Chondrocyte (in vitro differentiated cells): ENCODE results near the gene SMPD2. TPM values are rescaled to one million over a fixed set of nuclear protein-coding genes. Genes with fewer than 3 reads are reported as not detected.

Experiments
- DNase-seq: peaks from one replicate; pipeline ENCODE4 v3.0.0; 2021; ENCODE audit warnings: mixed read lengths, low spot score
- H3K27ac Mint-ChIP-seq: one replicate; pipeline ENCODE4 v1.8.0; 2021; ENCODE audit warnings: mild to moderate bottlenecking, moderate library complexity, mixed read lengths; ENCODE audit not compliant: unreplicated experiment
- H3K27me3 Mint-ChIP-seq: 2 replicates; pipeline ENCODE4 v1.8.0; 2021; ENCODE audit warnings: low read depth, mixed read lengths
- H3K36me3 Mint-ChIP-seq: 2 replicates; pipeline ENCODE4 v1.8.0; 2021; ENCODE audit warnings: low read depth, mixed read lengths
- H3K4me1 Mint-ChIP-seq: 2 replicates; pipeline ENCODE4 v1.8.0; 2021; ENCODE audit warnings: low read depth, mild to moderate bottlenecking, mixed read lengths
- H3K4me3 Mint-ChIP-seq: one replicate; pipeline ENCODE4 v1.8.0; 2021; ENCODE audit warnings: mild to moderate bottlenecking, moderate library complexity, mixed read lengths; ENCODE audit not compliant: unreplicated experiment
- H3K9me3 Mint-ChIP-seq: 2 replicates; pipeline ENCODE4 v1.8.0; 2021; ENCODE audit warnings: low read depth, mixed read lengths
- total RNA-seq: library from RNA; stranded (reverse); gene quantifications from 3 replicates; pipeline ENCODE4 v1.2.1, GENCODE V29; 2021
- TF ChIP-seq, protein P1 (sequence below): fragments of 200-600 bp; sonication (generic); IDR thresholded peaks from 2 replicates; pipeline ENCODE4 v1.5.0; 2021; ENCODE audit warnings: antibody characterized with exemption, mild to moderate bottlenecking, moderate library complexity

The SMPD2 gene
- total RNA-seq, 1 donor from 2014 or later = 5.6 TPM

DNA sequence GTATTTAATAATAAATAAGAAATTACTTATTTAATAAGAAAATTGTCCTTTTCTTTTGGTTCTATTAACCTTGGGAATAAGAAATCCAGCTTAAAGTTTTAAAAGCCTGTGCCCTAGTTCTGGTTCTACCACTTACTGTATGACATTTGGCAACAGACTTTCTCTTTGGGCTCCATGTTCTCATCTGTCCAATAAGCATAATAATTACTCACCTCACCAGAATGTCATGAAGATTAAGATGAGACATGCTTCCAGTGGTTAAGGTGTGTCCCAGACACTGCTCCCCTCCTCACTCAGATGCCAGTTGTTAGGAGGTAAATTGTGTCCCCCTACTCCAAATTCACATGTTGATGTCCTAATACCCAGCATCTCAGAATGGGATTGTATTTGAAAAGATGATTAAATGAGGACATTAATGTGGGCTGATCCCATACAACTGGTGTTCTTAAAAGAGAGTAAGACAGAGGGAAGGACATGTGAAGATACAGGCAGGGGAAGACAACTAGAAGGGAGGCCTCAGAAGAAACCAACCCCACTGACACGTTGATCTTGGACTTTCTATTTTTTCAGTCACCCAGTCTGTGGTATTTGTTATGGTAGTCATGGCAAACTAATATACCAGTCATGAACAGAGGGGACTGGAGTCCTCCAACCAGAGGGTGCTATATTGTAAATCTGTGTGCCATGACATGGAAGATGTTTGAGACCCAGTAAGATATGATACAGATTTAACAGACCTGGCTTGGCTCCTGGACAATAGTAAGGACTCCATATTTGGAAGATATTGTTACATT, 21.4 kb downstream of the SMPD2 start:
- Mint-ChIP-seq H3K4me3 (no peak overlapping the region), H3K27ac (no peak overlapping the region), H3K36me3 (peaks cover 17% of the 10 kb centered on the region), H3K27me3 (no peaks in the 10 kb centered on the region), H3K9me3 (no peaks in the 10 kb centered on the region), H3K4me1 (peaks cover 7% of the 10 kb centered on the region)
- TF ChIP-seq, protein P1, sequence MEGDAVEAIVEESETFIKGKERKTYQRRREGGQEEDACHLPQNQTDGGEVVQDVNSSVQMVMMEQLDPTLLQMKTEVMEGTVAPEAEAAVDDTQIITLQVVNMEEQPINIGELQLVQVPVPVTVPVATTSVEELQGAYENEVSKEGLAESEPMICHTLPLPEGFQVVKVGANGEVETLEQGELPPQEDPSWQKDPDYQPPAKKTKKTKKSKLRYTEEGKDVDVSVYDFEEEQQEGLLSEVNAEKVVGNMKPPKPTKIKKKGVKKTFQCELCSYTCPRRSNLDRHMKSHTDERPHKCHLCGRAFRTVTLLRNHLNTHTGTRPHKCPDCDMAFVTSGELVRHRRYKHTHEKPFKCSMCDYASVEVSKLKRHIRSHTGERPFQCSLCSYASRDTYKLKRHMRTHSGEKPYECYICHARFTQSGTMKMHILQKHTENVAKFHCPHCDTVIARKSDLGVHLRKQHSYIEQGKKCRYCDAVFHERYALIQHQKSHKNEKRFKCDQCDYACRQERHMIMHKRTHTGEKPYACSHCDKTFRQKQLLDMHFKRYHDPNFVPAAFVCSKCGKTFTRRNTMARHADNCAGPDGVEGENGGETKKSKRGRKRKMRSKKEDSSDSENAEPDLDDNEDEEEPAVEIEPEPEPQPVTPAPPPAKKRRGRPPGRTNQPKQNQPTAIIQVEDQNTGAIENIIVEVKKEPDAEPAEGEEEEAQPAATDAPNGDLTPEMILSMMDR = no peak
- DNase-seq = no peak

GRCh38 chr6:109465772-109466171, 25.2 kb downstream of the SMPD2 start:
- TF ChIP-seq, protein P1 = no peak
- no peak overlapping the region for H3K27ac Mint-ChIP-seq
- H3K9me3 Mint-ChIP-seq = no peaks in the 10 kb centered on the region

GRCh38 chr6:109466212-109466923, 25.8 kb downstream of the SMPD2 start:
- DNase-seq = no peak
- H3K36me3 Mint-ChIP-seq = peaks cover 25% of the 10 kb centered on the region
- H3K27ac Mint-ChIP-seq = no peak overlapping the region
- TF ChIP-seq, protein P1 = no peak
- no peaks in the 10 kb centered on the region for H3K27me3 Mint-ChIP-seq
- H3K4me1 Mint-ChIP-seq = no peaks in the 10 kb centered on the region
- no peak overlapping the region for H3K4me3 Mint-ChIP-seq
- no peaks in the 10 kb centered on the region for H3K9me3 Mint-ChIP-seq

More at GRCh38 chr6:109465772-109466171, 25.2 kb downstream of the SMPD2 start:
- no peaks in the 10 kb centered on the region for H3K4me1 Mint-ChIP-seq
- no peaks in the 10 kb centered on the region for H3K27me3 Mint-ChIP-seq
- no peak overlapping the region for H3K4me3 Mint-ChIP-seq
- H3K36me3 Mint-ChIP-seq = peaks cover 23% of the 10 kb centered on the region
- DNase-seq = no peak

GRCh38 chr6:109467696-109468095, 27.2 kb downstream of the SMPD2 start:
- no peak overlapping the region for H3K4me3 Mint-ChIP-seq
- peaks cover 27% of the 10 kb centered on the region for H3K36me3 Mint-ChIP-seq
- no peak overlapping the region for H3K27ac Mint-ChIP-seq
- H3K9me3 Mint-ChIP-seq = no peaks in the 10 kb centered on the region
- no peaks in the 10 kb centered on the region for H3K27me3 Mint-ChIP-seq
- DNase-seq = no peak
- TF ChIP-seq, protein P1 = no peak
- H3K4me1 Mint-ChIP-seq = no peaks in the 10 kb centered on the region

DNA sequence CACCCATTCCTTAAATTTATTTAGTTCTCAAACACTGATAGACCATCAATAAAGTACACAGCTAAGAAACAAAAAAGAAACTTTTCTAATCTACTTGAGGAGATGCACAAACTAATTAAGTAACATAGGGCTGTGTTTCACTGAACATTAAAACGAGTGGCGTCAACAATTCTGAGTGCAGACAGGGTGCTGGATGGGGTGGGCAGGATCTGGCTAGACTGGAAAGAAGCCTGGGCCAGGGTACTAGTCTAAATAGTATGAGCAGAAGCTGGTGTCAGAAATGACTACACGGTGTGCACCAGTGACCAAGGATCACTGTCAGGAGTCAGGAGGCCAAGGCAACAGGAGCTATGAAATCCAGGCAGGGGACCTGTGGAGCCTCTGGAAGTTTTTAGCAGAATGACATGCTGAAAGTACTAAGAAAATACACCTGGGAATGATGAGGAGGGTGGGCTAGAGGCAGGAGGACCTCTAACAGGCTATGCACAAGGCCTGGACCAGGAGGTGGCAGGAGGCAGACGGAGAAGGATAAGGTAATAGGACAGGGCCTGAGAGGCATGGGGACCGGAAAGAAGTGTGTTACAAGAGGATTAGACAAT, 29.2 kb downstream of the SMPD2 start:
- H3K4me3 Mint-ChIP-seq = no peak overlapping the region
- H3K4me1 Mint-ChIP-seq = no peaks in the 10 kb centered on the region
- DNase-seq = no peak
- no peaks in the 10 kb centered on the region for H3K9me3 Mint-ChIP-seq
- H3K27ac Mint-ChIP-seq = no peak overlapping the region
- TF ChIP-seq, protein P1 = no peak
- peaks cover 36% of the 10 kb centered on the region for H3K36me3 Mint-ChIP-seq
- no peaks in the 10 kb centered on the region for H3K27me3 Mint-ChIP-seq
